Spinal cord (tissue), 10 donors: Measurements from ENCODE around the gene HMG20A. TPM values are rescaled to one million over a fixed set of nuclear protein-coding genes. Genes with fewer than 3 reads are reported as not detected.

Experiments used
- DNase-seq, 6 donors: peaks; one replicate each; pipeline versions ENCODE4 v3.0.0 to v3.0.0-alpha.2; 2013 to 2015; ENCODE audit warnings: low spot score in 6 of 6, low read depth in 4 of 6
- H3K27ac ChIP-seq: one replicate; pipeline ENCODE4 v1.5.1; 2013; ENCODE audit warnings: low read depth, low read length, control low read depth
- H3K27me3 ChIP-seq: one replicate; pipeline ENCODE4 v1.6.1; 2013; ENCODE audit warnings: low read length; ENCODE audit not compliant: control insufficient read depth, insufficient read depth
- H3K36me3 ChIP-seq: one replicate; pipeline ENCODE4 v1.6.1; 2013; ENCODE audit warnings: low read length; ENCODE audit not compliant: control insufficient read depth, insufficient read depth
- H3K4me1 ChIP-seq: one replicate; pipeline ENCODE4 v1.6.1; 2013; ENCODE audit warnings: low read length; ENCODE audit not compliant: control insufficient read depth, insufficient read depth
- H3K4me3 ChIP-seq: one replicate; pipeline ENCODE4 v1.5.1; 2013; ENCODE audit warnings: low read depth, low read length, control low read depth
- H3K9me3 ChIP-seq: one replicate; pipeline ENCODE4 v1.6.1; 2013; ENCODE audit warnings: low read length; ENCODE audit not compliant: control insufficient read depth, insufficient read depth
- WGBS: methylation state at CpG from one replicate; pipeline ENCODE4 v1.1.5; 2013; ENCODE audit warnings: missing lambda C conversion rate; ENCODE audit not compliant: insufficient coverage; 5-methylcytosine and 5-hydroxymethylcytosine counted together
- polyA plus RNA-seq, 2 donors: library from polyadenylated mRNA; unstranded; fragments of 120-200 nt; gene quantifications; one replicate each; pipeline ENCODE4 v1.2.1, GENCODE V29; 2013; ENCODE audit not compliant: insufficient read length in 2 of 2
- total RNA-seq, 2 donors: library from RNA; depleted of rRNA in 1 of 2; stranded (reverse); fragments of 120-200 nt in 1 of 2; fragments of >200 nt in 1 of 2; gene quantifications; one replicate each; pipeline versions ENCODE4 v1.2.3 to v1.2.4, GENCODE V29; 2013 to 2014
- donor health status: healthy.

Gene HMG20A
- total and polyA plus RNA-seq, 4 donors: 39.6 to 49.7 (median 48.1) TPM

DNA sequence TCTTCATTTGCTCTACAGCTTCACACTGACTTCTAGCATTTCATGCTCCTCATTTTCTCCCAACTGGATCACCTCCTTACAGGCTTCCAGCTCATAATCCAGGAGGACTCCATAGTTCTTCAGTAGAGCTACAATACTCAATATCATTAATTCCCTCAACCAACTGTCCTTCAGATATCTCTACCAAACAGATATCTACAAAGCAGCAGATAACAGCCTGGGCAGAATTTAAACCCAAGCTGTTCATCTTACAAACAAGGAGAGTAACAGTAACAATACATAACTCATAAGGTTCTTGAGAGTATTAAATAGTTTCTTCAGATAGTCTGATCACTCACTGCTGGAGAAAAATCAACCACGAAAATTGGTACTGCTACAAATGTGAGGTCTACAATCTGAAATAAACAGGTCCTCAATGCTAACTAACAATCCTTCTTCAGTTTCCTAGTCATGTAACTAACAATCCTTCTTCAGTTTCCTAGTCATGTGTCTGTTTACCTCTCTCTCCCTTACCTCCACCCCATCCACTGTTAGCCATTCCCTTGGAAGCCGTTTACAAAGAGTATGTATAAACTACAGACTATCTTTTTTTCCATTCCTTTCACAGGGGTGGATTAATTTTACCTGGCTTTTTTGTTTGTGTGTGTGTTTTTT lies 5.8 kb upstream of the HMG20A start:
- Histone ChIP-seq H3K4me3 (no peak overlapping the region), H3K9me3 (no peaks in the 10 kb centered on the region), H3K27me3 (no peaks in the 10 kb centered on the region), H3K27ac (no peak overlapping the region), H3K4me1 (peaks cover 2% of the 10 kb centered on the region), H3K36me3 (no peaks in the 10 kb centered on the region)
- no peak for DNase-seq
- 88% methylated on average over 1 of the region's 2 CpGs for WGBS

DNA sequence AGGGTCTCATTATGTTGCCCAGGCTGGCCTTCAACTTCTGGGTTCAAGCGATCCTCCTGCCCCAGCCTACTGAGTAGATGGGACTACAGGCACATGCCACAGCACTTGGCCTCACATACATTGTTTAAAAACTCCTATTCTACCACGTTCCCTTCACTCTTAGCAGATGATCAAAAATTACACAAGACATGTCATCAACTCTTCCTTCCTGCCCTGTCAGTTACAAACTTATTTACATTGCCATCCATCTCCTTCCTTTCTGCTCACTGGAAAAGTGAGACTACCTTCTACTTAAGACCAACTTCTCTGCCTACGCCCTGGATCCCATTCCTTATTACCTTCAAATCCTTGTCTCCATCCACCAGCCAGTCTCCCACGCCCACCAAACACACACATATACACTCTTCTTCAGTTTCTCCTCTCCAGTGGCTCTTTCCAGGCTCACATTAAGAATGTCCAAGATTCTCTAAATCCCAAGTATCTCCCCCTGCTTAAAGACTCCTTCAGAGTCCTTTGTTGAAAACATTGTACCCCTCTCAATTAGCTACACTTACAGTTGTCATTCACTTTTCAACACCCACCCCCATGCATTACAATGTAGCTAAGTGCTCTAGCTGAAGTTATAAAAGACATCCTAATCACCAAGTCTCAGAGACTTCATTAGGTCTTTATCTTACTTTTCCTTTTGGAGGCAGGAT lies 5.1 kb upstream of the HMG20A start:
- no peaks in the 10 kb centered on the region for H3K4me1 ChIP-seq
- 94% methylated on average over 3 of the region's 4 CpGs for WGBS
- H3K9me3 ChIP-seq: no peaks in the 10 kb centered on the region
- no peaks in the 10 kb centered on the region for H3K27me3 ChIP-seq
- H3K36me3 ChIP-seq: no peaks in the 10 kb centered on the region
- no peak overlapping the region for H3K4me3 ChIP-seq
- DNase-seq: no peak
- no peak overlapping the region for H3K27ac ChIP-seq

DNA sequence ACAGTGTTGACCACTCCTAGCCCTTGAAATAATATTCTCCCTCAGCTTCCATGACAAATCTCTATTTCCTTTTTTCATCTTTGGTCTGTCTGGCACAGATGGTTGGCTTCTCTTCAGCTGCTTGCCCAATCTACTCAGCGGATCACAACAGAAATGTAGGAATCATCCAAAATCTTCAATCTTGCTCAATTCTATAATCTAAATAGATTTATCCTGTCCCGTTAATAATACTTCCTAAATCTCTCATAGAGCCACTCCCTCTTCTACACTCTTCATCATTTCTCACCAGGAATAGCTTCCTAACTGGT lies 4.6 kb upstream of the HMG20A start:
- Histone ChIP-seq H3K4me1 (peaks cover 1% of the 10 kb centered on the region), H3K27ac (no peak overlapping the region)

DNA sequence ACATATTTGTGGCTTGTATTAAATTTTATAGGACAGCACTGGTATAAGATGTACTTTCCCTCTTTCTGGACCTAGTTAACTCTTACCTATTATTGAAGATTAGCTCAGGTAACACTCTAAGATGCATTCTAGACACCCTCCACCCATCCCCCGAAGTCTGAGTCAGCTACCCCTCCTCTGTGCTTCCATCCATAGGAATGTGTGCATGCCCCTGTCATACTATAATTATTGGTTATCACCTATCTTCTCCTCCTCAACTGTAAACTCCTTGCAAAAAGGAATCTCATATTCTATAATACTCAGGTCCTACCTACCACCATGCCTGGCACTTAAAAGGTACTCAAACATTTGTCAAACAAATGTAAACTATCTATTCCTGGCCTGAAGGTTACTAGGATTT lies 3.7 kb upstream of the HMG20A start:
- no peak for DNase-seq
- Histone ChIP-seq H3K36me3 (no peaks in the 10 kb centered on the region), H3K27me3 (no peaks in the 10 kb centered on the region), H3K27ac (no peak overlapping the region), H3K4me1 (peaks cover 6% of the 10 kb centered on the region), H3K4me3 (no peak overlapping the region), H3K9me3 (no peaks in the 10 kb centered on the region)
- 100% methylated on average over 1 of the region's 1 CpG for WGBS

More for the DNA sequence above, 4.6 kb upstream of the HMG20A start:
- 86% methylated on average over 2 of the region's 2 CpGs for WGBS
- H3K36me3 ChIP-seq: no peaks in the 10 kb centered on the region
- H3K9me3 ChIP-seq: no peaks in the 10 kb centered on the region
- no peak overlapping the region for H3K4me3 ChIP-seq
- no peak for DNase-seq
- H3K27me3 ChIP-seq: no peaks in the 10 kb centered on the region

DNA sequence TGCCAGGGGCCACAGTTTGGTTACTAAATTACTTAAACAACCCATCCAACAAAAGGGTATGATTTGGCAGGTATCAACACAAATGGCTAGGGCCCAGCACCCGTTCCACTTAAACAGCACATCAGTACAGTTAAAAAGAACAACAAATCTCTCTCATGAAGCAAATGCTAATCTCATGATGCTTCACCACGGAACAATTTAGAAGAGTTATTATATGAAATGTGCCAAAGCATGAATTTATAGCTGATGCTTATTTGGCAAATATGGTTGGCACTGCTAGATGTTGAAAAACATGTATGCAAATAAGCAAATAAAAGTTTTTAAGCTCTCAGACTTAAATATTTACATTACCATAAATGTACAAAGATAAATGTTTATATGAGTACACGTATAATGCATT lies 3.1 kb upstream of the HMG20A start:
- no peak overlapping the region for H3K4me3 ChIP-seq
- H3K9me3 ChIP-seq: no peaks in the 10 kb centered on the region
- no peak overlapping the region for H3K27ac ChIP-seq
- WGBS: no CpG with 5 or more reads among the region's 3 CpGs
- peaks cover 10% of the 10 kb centered on the region for H3K4me1 ChIP-seq
- no peaks in the 10 kb centered on the region for H3K36me3 ChIP-seq
- no peaks in the 10 kb centered on the region for H3K27me3 ChIP-seq
- peak in 1 of 6 donors; percentile 48 for DNase-seq

DNA sequence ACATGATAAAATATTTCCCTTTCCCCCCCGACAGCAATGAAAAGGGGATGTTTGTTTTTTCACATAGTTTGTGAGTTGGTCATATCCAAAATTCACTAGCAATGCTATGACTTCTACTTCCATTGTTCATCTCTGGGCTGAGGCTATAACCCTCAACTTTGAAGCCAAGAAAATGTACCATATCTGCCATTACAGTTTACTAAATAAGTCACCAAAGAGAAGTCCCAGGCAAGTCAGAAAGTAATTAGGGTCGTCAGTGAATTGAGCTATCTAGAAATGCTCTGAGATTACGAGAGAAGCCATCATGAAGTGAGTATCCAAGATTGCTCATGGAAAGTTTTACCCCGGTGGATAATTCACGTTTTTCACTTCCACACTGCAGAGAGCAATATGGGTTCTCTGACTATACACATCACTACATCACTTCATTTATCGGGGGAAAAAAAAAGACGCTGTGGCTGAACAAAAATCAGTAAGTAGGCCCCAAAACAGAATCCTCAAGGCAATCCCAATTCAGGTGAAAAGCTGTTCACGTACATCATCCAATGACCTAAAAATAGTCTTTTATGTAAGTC lies 2.2 kb upstream of the HMG20A start:
- Histone ChIP-seq H3K27me3 (no peaks in the 10 kb centered on the region), H3K4me1 (peaks cover 10% of the 10 kb centered on the region), H3K9me3 (no peaks in the 10 kb centered on the region), H3K36me3 (no peaks in the 10 kb centered on the region), H3K4me3 (peak overlapping the region; percentile 69), H3K27ac (peak overlapping the region; percentile 89)
- DNase-seq: peak in 2 of 6 donors; percentile 4 to 60
- WGBS: 7% methylated on average over 3 of the region's 8 CpGs

DNA sequence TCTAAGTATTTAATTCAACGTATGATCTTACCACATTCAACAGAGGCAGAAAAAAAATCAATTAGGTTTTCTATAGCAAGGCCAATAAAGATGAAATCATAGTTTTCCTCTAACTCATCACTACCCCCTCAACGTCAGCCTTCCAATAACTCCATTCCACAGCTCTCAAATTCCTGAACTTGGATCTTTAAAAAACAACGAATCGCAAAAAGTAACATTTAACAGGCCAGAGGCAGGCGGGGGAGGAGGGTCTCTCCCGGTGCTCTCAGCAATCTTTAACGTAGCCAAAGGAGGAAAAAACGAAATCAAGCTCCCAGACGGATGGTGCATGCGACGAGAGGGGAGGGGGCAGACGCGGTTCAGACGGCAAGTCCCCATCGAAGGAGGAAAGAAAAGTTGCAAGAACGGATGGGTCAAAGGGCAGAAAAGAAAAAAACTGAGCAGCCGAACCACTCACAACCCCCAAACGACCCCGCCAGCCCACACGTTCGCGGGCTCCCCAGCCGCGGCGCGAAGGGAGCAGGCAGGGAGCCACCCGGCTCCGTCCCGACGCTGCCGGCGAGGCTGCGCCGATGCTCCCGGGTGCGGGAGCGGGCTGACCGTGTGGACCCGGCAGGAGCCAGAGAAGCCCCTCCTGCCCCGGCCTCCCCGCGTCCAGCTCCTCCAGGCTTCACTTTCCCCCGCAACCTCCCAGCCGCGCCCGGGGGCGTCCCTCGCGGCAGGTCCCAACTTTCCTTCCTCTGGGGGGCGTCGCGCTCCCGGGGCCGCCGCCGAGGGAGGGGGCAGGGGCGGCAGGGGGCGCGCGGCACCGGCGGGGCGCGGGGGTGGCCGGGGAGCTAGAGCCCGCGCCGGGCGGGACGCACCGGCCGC lies 1.5 kb upstream of the HMG20A start:
- no peaks in the 10 kb centered on the region for H3K36me3 ChIP-seq
- no peaks in the 10 kb centered on the region for H3K27me3 ChIP-seq
- under 1% methylated on average over 71 of the region's 72 CpGs for WGBS
- H3K4me1 ChIP-seq: peaks cover 10% of the 10 kb centered on the region
- peak overlapping the region; percentile 89 for H3K27ac ChIP-seq
- H3K9me3 ChIP-seq: no peaks in the 10 kb centered on the region
- peak in 4 of 6 donors; percentile 20 to 65 (median 33) for DNase-seq
- H3K4me3 ChIP-seq: peak overlapping the region; percentile 69

DNA sequence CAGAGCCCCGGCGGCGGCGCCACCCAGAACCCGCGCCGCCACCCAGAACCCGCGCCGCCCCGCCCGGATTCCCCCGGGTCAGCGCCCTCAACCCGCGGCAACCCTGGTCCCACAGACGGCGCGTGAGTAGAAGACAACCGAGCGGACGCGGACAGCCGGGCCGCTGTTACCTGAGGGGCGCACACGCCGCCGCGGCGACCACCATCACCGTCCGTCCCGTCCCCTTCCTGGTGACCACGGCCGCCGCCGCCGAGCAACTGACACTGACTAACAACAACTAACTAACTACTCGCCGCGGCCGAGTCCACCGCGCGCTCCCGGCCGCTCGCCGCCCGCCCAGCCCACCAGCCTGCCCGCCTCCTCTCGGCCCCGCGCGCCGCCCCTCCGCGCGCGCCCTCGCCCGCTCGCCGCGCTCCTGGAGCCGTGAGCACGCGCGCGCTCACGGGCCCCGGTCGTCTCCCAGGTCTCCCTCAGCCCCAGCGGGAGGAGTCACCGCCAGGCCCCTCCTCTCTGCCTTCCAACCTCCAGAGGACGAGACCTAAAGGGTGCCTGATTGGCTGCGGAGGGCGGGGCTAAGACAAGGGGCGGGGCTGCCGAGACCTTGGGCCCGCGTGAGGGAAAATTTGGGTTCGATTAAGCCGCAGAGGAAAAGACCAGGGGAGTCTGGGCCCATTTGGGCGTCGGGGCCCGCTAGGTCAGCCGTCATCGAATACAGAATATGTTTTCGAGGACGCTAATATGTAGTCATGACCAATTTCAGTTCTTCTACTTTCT lies 665 bp upstream of the HMG20A start, which contains the start of gene PEAK1:
PEAK1 (minus strand) TSS at position 269 of the 774 bp plus-strand sequence. CDS start 238,178 bp downstream, outside the sequence.
- no peaks in the 10 kb centered on the region for H3K27me3 ChIP-seq
- H3K9me3 ChIP-seq: no peaks in the 10 kb centered on the region
- DNase-seq: peak; percentile 97 to 100 (median 98)
- no peaks in the 10 kb centered on the region for H3K36me3 ChIP-seq
- peak within 1 kb of the TSS; percentile 93 for H3K27ac ChIP-seq
- WGBS: under 1% methylated on average over 86 of the region's 92 CpGs
- H3K4me3 ChIP-seq: peak within 1 kb of the TSS; percentile 87
- H3K4me1 ChIP-seq: peaks cover 10% of the 10 kb centered on the region

DNA sequence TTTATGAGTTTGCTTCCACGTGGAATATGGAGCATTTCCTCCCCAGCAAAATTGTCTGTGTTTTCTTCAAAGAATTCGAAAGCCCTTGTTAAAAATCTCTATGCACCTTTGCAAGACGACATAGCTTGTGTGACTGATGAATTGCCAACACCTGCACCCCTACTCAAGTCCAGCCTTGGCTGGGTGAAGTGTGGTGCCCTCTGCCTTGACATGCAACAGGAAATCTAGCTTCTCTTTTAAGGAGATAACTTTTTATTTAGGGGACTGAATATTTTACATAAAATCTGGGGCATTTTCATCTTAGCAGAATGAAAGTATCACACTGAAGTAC lies 647 bp downstream of the HMG20A start:
- Histone ChIP-seq H3K27me3 (no peaks in the 10 kb centered on the region), H3K27ac (peak overlapping the region; percentile 93), H3K4me1 (peaks cover 10% of the 10 kb centered on the region), H3K4me3 (peak overlapping the region; percentile 87), H3K9me3 (no peaks in the 10 kb centered on the region), H3K36me3 (no peaks in the 10 kb centered on the region)
- DNase-seq: no peak
- 0% methylated on average over 1 of the region's 3 CpGs for whole genome bisulfite sequencing
